Neuronal stem cell (in vitro differentiated cells): Measurements from ENCODE around the gene NEGR1.
"Not testable (repeated sequence)": the region's sequence is repeated elsewhere in the genome, so short reads cannot be mapped to it uniquely, and the experiment has no call there.

ENCODE experiments used
- DNase-seq: peaks from one replicate; pipeline ENCODE4 v3.0.0-alpha.2; 2013; ENCODE audit warnings: low spot score
- H2AFZ ChIP-seq: one replicate; pipeline ENCODE4 v1.6.1; 2013; ENCODE audit warnings: mild to moderate bottlenecking, low read length, inconsistent platforms
- H2AK5ac ChIP-seq: 2 replicates; pipeline ENCODE4 v1.6.1; 2013; ENCODE audit warnings: low read depth, mild to moderate bottlenecking, inconsistent platforms, low read length, moderate library complexity, mixed read lengths
- H2BK120ac ChIP-seq: 2 replicates; pipeline ENCODE4 v1.6.1; 2013; ENCODE audit warnings: low read depth, mild to moderate bottlenecking, inconsistent platforms, low read length, moderate library complexity, mixed read lengths
- H2BK12ac ChIP-seq: one replicate; pipeline ENCODE4 v1.6.1; 2013; ENCODE audit warnings: low read length, inconsistent platforms
- H2BK15ac ChIP-seq: 2 replicates; pipeline ENCODE4 v1.6.1; 2013; ENCODE audit warnings: mild to moderate bottlenecking, low read length, inconsistent platforms, mixed read lengths
- H2BK5ac ChIP-seq: one replicate; pipeline ENCODE4 v1.6.1; 2013; ENCODE audit warnings: inconsistent platforms, mild to moderate bottlenecking, low read length, moderate library complexity
- H3K14ac ChIP-seq: one replicate; pipeline ENCODE4 v1.6.1; 2013; ENCODE audit warnings: low read length, inconsistent platforms
- H3K18ac ChIP-seq: 2 replicates; pipeline ENCODE4 v1.6.1; 2013; ENCODE audit warnings: low read length, inconsistent platforms
- H3K23ac ChIP-seq: 2 replicates; pipeline ENCODE4 v1.6.1; 2013; ENCODE audit warnings: low read depth, mild to moderate bottlenecking, mixed read lengths, low read length, inconsistent platforms; ENCODE audit not compliant: poor library complexity
- H3K27ac ChIP-seq: replicated peaks from 3 replicates; pipeline ENCODE4 v1.5.1; 2013; ENCODE audit warnings: low read length, inconsistent platforms
- H3K27me3 ChIP-seq, 3 experiments: 2 replicates each; pipeline ENCODE4 v1.6.1; 2013; ENCODE audit warnings: low read length in 3 of 3, mild to moderate bottlenecking in 2 of 3, inconsistent platforms in 1 of 3, low read depth in 1 of 3, mixed read lengths in 1 of 3, moderate library complexity in 1 of 3; ENCODE audit not compliant: control insufficient read depth in 3 of 3, insufficient read depth in 3 of 3
- H3K36me3 ChIP-seq, 2 donors: replicated peaks in 1 of 2; 2 replicates each; pipeline ENCODE4 v1.6.1; 2013; ENCODE audit warnings: low read length in 2 of 2; ENCODE audit not compliant: control insufficient read depth in 2 of 2, insufficient read depth in 2 of 2
- H3K4ac ChIP-seq: 2 replicates; pipeline ENCODE4 v1.6.1; 2013; ENCODE audit warnings: inconsistent platforms, mild to moderate bottlenecking, low read length, moderate library complexity
- H3K4me1 ChIP-seq, 2 donors: 1 replicate in 1 of 2; 2 replicates in 1 of 2; pipeline ENCODE4 v1.6.1; 2013; ENCODE audit warnings: low read length in 2 of 2, low read depth in 1 of 2; ENCODE audit not compliant: control insufficient read depth in 2 of 2, insufficient read depth in 1 of 2
- H3K4me2 ChIP-seq: one replicate; pipeline ENCODE4 v1.6.1; 2013; ENCODE audit warnings: mild to moderate bottlenecking, low read length, inconsistent platforms; ENCODE audit not compliant: insufficient read depth, poor library complexity, severe bottlenecking
- H3K4me3 ChIP-seq, 2 donors: 2 replicates each; pipeline ENCODE4 v1.5.1; 2013; ENCODE audit warnings: low read length in 2 of 2, mild to moderate bottlenecking in 2 of 2, inconsistent platforms in 1 of 2, moderate library complexity in 1 of 2
- H3K79me1 ChIP-seq: one replicate; pipeline ENCODE4 v1.6.1; 2013; ENCODE audit warnings: low read depth, mild to moderate bottlenecking, inconsistent platforms, low read length, moderate library complexity
- H3K9ac ChIP-seq: one replicate; pipeline ENCODE4 v1.6.1; 2013; ENCODE audit warnings: mild to moderate bottlenecking, low read depth, low read length, inconsistent platforms; ENCODE audit not compliant: poor library complexity
- H3K9me3 ChIP-seq, 2 donors: replicated peaks in 1 of 2; 2 replicates each; pipeline versions ENCODE3 to v1.6.1; 2013; ENCODE audit warnings: low read length in 2 of 2, mild to moderate bottlenecking in 2 of 2, inconsistent platforms in 1 of 2, low read depth in 1 of 2, mixed read lengths in 1 of 2, moderate library complexity in 1 of 2; ENCODE audit not compliant: control insufficient read depth in 2 of 2, insufficient read depth in 1 of 2
- H4K8ac ChIP-seq: one replicate; pipeline ENCODE4 v1.6.1; 2013; ENCODE audit warnings: low read depth, mild to moderate bottlenecking, inconsistent platforms, low read length, moderate library complexity
- H4K91ac ChIP-seq: one replicate; pipeline ENCODE4 v1.6.1; 2013; ENCODE audit warnings: low read length, low read depth, mild to moderate bottlenecking, inconsistent platforms; ENCODE audit not compliant: poor library complexity
- WGBS, 2 donors: extraction: QIAGEN DNeasy Blood & Tissue Kit; methylation state at CpG; one replicate each; pipeline ENCODE4 v1.1.7; 2013; ENCODE audit warnings: missing lambda C conversion rate in 2 of 2, mixed read lengths in 1 of 2; ENCODE audit not compliant: insufficient read length in 2 of 2, insufficient replicate concordance in 1 of 2; ENCODE audit errors: extremely low coverage in 2 of 2; 5-methylcytosine and 5-hydroxymethylcytosine counted together

The NEGR1 gene

GRCh38 chr1:71908303-71908702, 374.0 kb downstream of the NEGR1 start:
- Histone ChIP-seq H3K18ac (no peak overlapping the region), H3K9me3 (peaks cover 0 to 3% of the 10 kb centered on the region in 2 donors), H3K4ac (no peak overlapping the region), H2BK5ac (no peak overlapping the region), H3K27ac (no peak overlapping the region), H3K9ac (no peak overlapping the region), H2AK5ac (no peak overlapping the region), H3K4me3 (no peak overlapping the region), H4K91ac (no peak overlapping the region), H3K4me2 (no peak overlapping the region), H2BK12ac (no peak overlapping the region), H2AFZ (peak overlapping the region; percentile 2), H2BK15ac (no peak overlapping the region), H3K4me1 (peaks cover 0 to 2% of the 10 kb centered on the region in 2 donors), H3K23ac (no peak overlapping the region), H3K36me3 (no peaks in the 10 kb centered on the region), H4K8ac (no peak overlapping the region), H3K14ac (no peak overlapping the region), H2BK120ac (no peak overlapping the region), H3K79me1 (no peaks in the 10 kb centered on the region), H3K27me3 (no peaks in the 10 kb centered on the region)
- no CpG with 5 or more reads among the region's 1 CpG for WGBS, 2 donors
- no peak for DNase-seq

- H3K9ac ChIP-seq = no peak overlapping the region
- H3K9me3 ChIP-seq = no peaks in the 10 kb centered on the region
- H3K4me3 ChIP-seq = no peak overlapping the region
- no peaks in the 10 kb centered on the region for H3K36me3 ChIP-seq
- no peak overlapping the region for H3K23ac ChIP-seq
- no peak overlapping the region for H2BK5ac ChIP-seq
- H2BK15ac ChIP-seq = no peak overlapping the region
- no peak overlapping the region for H4K8ac ChIP-seq
- H3K4me1 ChIP-seq = no peaks in the 10 kb centered on the region
- no peak overlapping the region for H3K4me2 ChIP-seq
- no peak overlapping the region for H3K27ac ChIP-seq
- no peaks in the 10 kb centered on the region for H3K27me3 ChIP-seq
- H3K79me1 ChIP-seq = no peaks in the 10 kb centered on the region
- no CpG with 5 or more reads among the region's 2 CpGs for WGBS, 2 donors
- no peak overlapping the region for H3K14ac ChIP-seq
- no peak for DNase-seq
- no peak overlapping the region for H2AK5ac ChIP-seq
- no peak overlapping the region for H3K18ac ChIP-seq
- no peak overlapping the region for H4K91ac ChIP-seq
- no peak overlapping the region for H2AFZ ChIP-seq
- H2BK120ac ChIP-seq = no peak overlapping the region
- no peak overlapping the region for H3K4ac ChIP-seq
- no peak overlapping the region for H2BK12ac ChIP-seq
Observed at GRCh38 chr1:71899881-71900280, 382.5 kb downstream of the NEGR1 start.

GRCh38 chr1:71888166-71888565, 394.2 kb downstream of the NEGR1 start:
- not testable (repeated sequence) for H3K79me1 ChIP-seq, H3K4ac ChIP-seq, H3K4me1 ChIP-seq, H3K18ac ChIP-seq, H3K4me2 ChIP-seq, H4K8ac ChIP-seq, H3K27me3 ChIP-seq, H3K23ac ChIP-seq, H3K4me3 ChIP-seq, H4K91ac ChIP-seq, H3K36me3 ChIP-seq, H3K9ac ChIP-seq, H3K14ac ChIP-seq, DNase-seq, H2AK5ac ChIP-seq, H3K9me3 ChIP-seq, H2BK5ac ChIP-seq, H2BK15ac ChIP-seq, H2BK120ac ChIP-seq, H3K27ac ChIP-seq, H2BK12ac ChIP-seq
- no CpG with 5 or more reads among the region's 23 CpGs for WGBS, 2 donors
- H2AFZ ChIP-seq = peak overlapping the region; percentile 59

- Histone ChIP-seq H2BK5ac (no peak overlapping the region), H3K4me2 (no peak overlapping the region), H4K8ac (no peak overlapping the region), H2BK120ac (no peak overlapping the region), H3K27ac (no peak overlapping the region), H3K14ac (no peak overlapping the region), H3K23ac (no peak overlapping the region), H3K9ac (no peak overlapping the region), H2AK5ac (no peak overlapping the region), H3K9me3 (no peaks in the 10 kb centered on the region), H3K27me3 (no peaks in the 10 kb centered on the region), H3K4me1 (no peaks in the 10 kb centered on the region), H3K4me3 (no peak overlapping the region), H3K79me1 (no peaks in the 10 kb centered on the region), H4K91ac (no peak overlapping the region), H3K18ac (no peak overlapping the region), H2BK12ac (no peak overlapping the region), H3K36me3 (no peaks in the 10 kb centered on the region), H3K4ac (no peak overlapping the region), H2BK15ac (no peak overlapping the region), H2AFZ (no peak overlapping the region)
- DNase-seq = no peak
- 100% methylated on average over 2 of the region's 2 CpGs; no CpG with 5 or more reads in 1 of the 2 donors for WGBS, 2 donors
Observed at GRCh38 chr1:71885171-71885570, 397.2 kb downstream of the NEGR1 start.
